TTC549 (cell line): Measurements from ENCODE around the gene LRCH2.

ENCODE experiments used
- FAIRE-seq: peaks from 2 replicates; lab custom pipeline; 2012; peaks lifted over from hg19 to GRCh38; lab: Jason Lieb, UNC

Gene LRCH2

GRCh38 chrX:115065304-115065703 is 168.6 kb downstream of the LRCH2 start:
- FAIRE-seq: no peak
